Measurements from ENCODE around the gene ZNF416. TPM values are rescaled to one million over a fixed set of nuclear protein-coding genes. Genes with fewer than 3 reads are reported as not detected.
A peak's percentile ranks its signal among the peaks of the same experiment; 100 is the strongest.

Gene ZNF416
- total and polyA plus RNA-seq, 9 of the 15 experiments (the other 6 are each of a cell fraction or from before 2014, with no cell fraction given), result 0.20 to 2.0 (median 1.1) TPM

- TF ChIP-seq NFE2L1 (tag; IDR thresholded peaks at IDR 0.05; ENCODE audit: borderline replicate concordance, low read depth), result no peak
- no peak for TF ChIP-seq BRF1 (IDR thresholded peaks at IDR 0.05; ENCODE audit: borderline replicate concordance, extremely low read depth, insufficient read length)
- no peak for TF ChIP-seq MXD1 (CRISPR knock-in tag; IDR thresholded peaks at IDR 0.05; ENCODE audit: borderline replicate concordance, poor library complexity, severe bottlenecking)
- TF ChIP-seq PHF8 (IDR thresholded peaks at IDR 0.05; ENCODE audit: borderline replicate concordance, low read length), result peak; percentile 90
- TF ChIP-seq RUNX1 (IDR thresholded peaks at IDR 0.05; ENCODE audit: low read depth), result no peak
- peak; percentile 63 for TF ChIP-seq SUPT5H (IDR thresholded peaks at IDR 0.05)
- no peak for TF ChIP-seq ARID2 (IDR thresholded peaks at IDR 0.05)
- peak in 2 of 3 experiments; percentile 30 to 82; a peak in 2 of 6 replicates for TF ChIP-seq ZBTB11 (CRISPR knock-in tag; IDR thresholded peaks at IDR 0.05)
- TF ChIP-seq SMC3 (conservative IDR thresholded peaks at IDR 0.05; ENCODE audit: insufficient read depth, low read depth, low read length), result no peak
- no peak for TF ChIP-seq KAT8 (IDR thresholded peaks at IDR 0.05; ENCODE audit: low read depth)
- TF ChIP-seq NEUROD1 (IDR thresholded peaks at IDR 0.05; ENCODE audit: borderline replicate concordance, low read depth, low read length, partially characterized antibody), result no peak
- TF ChIP-seq SIN3B (IDR thresholded peaks at IDR 0.05; ENCODE audit: low read depth), result 0 out of 2 replicates have a peak, but pooled peaks have one; percentile 36
- TF ChIP-seq MEIS2 (IDR thresholded peaks at IDR 0.05; ENCODE audit: partially characterized antibody), result no peak
Measured at GRCh38 chr19:57613941-57614743, 35.4 kb upstream of the ZNF416 start, which contains the start of gene ZNF134 (continued).
